Measurements from ENCODE around the gene FRS3.

- TF ChIP-seq, protein P1, sequence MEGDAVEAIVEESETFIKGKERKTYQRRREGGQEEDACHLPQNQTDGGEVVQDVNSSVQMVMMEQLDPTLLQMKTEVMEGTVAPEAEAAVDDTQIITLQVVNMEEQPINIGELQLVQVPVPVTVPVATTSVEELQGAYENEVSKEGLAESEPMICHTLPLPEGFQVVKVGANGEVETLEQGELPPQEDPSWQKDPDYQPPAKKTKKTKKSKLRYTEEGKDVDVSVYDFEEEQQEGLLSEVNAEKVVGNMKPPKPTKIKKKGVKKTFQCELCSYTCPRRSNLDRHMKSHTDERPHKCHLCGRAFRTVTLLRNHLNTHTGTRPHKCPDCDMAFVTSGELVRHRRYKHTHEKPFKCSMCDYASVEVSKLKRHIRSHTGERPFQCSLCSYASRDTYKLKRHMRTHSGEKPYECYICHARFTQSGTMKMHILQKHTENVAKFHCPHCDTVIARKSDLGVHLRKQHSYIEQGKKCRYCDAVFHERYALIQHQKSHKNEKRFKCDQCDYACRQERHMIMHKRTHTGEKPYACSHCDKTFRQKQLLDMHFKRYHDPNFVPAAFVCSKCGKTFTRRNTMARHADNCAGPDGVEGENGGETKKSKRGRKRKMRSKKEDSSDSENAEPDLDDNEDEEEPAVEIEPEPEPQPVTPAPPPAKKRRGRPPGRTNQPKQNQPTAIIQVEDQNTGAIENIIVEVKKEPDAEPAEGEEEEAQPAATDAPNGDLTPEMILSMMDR (conservative IDR thresholded peaks at IDR 0.05) = no peak
- no peak for TF ChIP-seq EZH2 (IDR thresholded peaks at IDR 0.05; ENCODE audit: low read depth)
Measured at GRCh38 chr6:41759905-41760579, 19.7 kb downstream of the FRS3 start.

Data from PC-9 (cell line).